ENCODE measurements around the gene KCNK17.

- no peak for TF ChIP-seq CEBPB (IDR thresholded peaks at IDR 0.05; ENCODE audit: low read depth, low read length)
- TF ChIP-seq CTCF (IDR thresholded peaks at IDR 0.05; ENCODE audit: control extremely low read depth in 1 of 3, insufficient read depth in 1 of 3, low read depth in 1 of 3, low read length in 3 of 3) = no peak
- TF ChIP-seq EZH2 (IDR thresholded peaks at IDR 0.05; ENCODE audit: low read depth, low read length, severe bottlenecking) = no peak
- no peak for TF ChIP-seq POLR2A (IDR thresholded peaks at IDR 0.05; ENCODE audit: control extremely low read depth in 1 of 2, low read depth in 2 of 2, low read length in 2 of 2)
- no peak for TF ChIP-seq GABPA (IDR thresholded peaks at IDR 0.05; ENCODE audit: borderline replicate concordance, insufficient read depth, low read length)
- no peak for TF ChIP-seq JUND (IDR thresholded peaks at IDR 0.05; ENCODE audit: low read length)
- TF ChIP-seq RXRA (IDR thresholded peaks at IDR 0.05; ENCODE audit: insufficient read depth, low read depth, low read length) = no peak
- TF ChIP-seq POLR2AphosphoS5 (IDR thresholded peaks at IDR 0.05; ENCODE audit: low read depth, low read length) = no peak
- no peak for TF ChIP-seq ATF2 (IDR thresholded peaks at IDR 0.05; ENCODE audit: low read length)
- TF ChIP-seq SUZ12 (IDR thresholded peaks at IDR 0.05; ENCODE audit: low read length) = no peak
- TF ChIP-seq CHD2 (IDR thresholded peaks at IDR 0.05; ENCODE audit: low read length) = no peak
- TF ChIP-seq GTF2F1 (IDR thresholded peaks at IDR 0.05; ENCODE audit: borderline replicate concordance, low read depth, low read length) = no peak
These were observed 3.7 kb downstream of the KCNK17 start for GRCh38 chr6:39310542-39310941.

All from H1 (cell line).